Heart right ventricle (tissue), 16 donors: ENCODE data around the gene BRCA1. TPM values are rescaled to one million over a fixed set of nuclear protein-coding genes. Genes with fewer than 3 reads are reported as not detected.

Experiments
- ATAC-seq, 8 donors: fragments of 200-7000 bp; cut with Tn5 transposase; one replicate each; pipeline ENCODE4 v1.9.1; 2020; ENCODE audit warnings: mild to moderate bottlenecking in 8 of 8, moderate library complexity in 8 of 8, moderate number of reproducible peaks in 1 of 8
- DNase-seq, 2 donors: peaks; one replicate each; pipeline ENCODE4 v3.0.0-alpha.2; 2020
- H3K27ac ChIP-seq, 10 donors: fragments of 200-600 bp; sonication (generic) in 2 of 10; one replicate each; pipeline versions ENCODE4 v1.5.0 to v1.8.0; 2020 to 2022; ENCODE audit warnings: mild to moderate bottlenecking in 3 of 10
- H3K27me3 ChIP-seq, 7 donors: fragments of 200-600 bp; one replicate each; pipeline ENCODE4 v1.8.0; 2021 to 2022; ENCODE audit warnings: mild to moderate bottlenecking in 2 of 7
- H3K36me3 ChIP-seq, 9 donors: fragments of 200-600 bp; sonication (generic) in 1 of 9; one replicate each; pipeline versions ENCODE4 v1.5.0 to v1.8.0; 2020 to 2022; ENCODE audit warnings: mild to moderate bottlenecking in 2 of 9
- H3K4me1 ChIP-seq, 9 donors: fragments of 200-600 bp; sonication (generic) in 1 of 9; one replicate each; pipeline versions ENCODE4 v1.5.0 to v1.8.0; 2020 to 2022; ENCODE audit warnings: mild to moderate bottlenecking in 4 of 9
- H3K4me3 ChIP-seq, 10 donors: fragments of 200-600 bp; sonication (generic) in 2 of 10; one replicate each; pipeline versions ENCODE4 v1.5.0 to v1.8.0; 2020 to 2022; ENCODE audit warnings: mild to moderate bottlenecking in 7 of 10, moderate library complexity in 2 of 10
- H3K9me3 ChIP-seq, 11 donors: fragments of 200-600 bp in 10 of 11; sonication (generic) in 2 of 11; one replicate each; pipeline versions ENCODE4 v1.5.0 to v1.8.0; 2013 to 2022; ENCODE audit warnings: mild to moderate bottlenecking in 2 of 11, control low read depth in 1 of 11, moderate library complexity in 1 of 11
- WGBS, 2 donors: extraction: QIAGEN DNeasy Blood & Tissue Kit; methylation state at CpG; one replicate each; pipeline ENCODE4 v1.1.7; 2013; ENCODE audit warnings: inconsistent platforms in 1 of 2; 5-methylcytosine and 5-hydroxymethylcytosine counted together
- intact Hi-C, 10 donors: fragments of 100-400 bp; cut with DNase I; formaldehyde crosslinking; loops; one replicate each; pipeline versions ENCODE4 v1.11.1 to v1.14.2; 2022
- long read RNA-seq, 3 donors: library from polyadenylated mRNA; unstranded; transcript quantifications; one replicate each; pipeline ENCODE4 v2.0.0, GENCODE V29; 2020 to 2021
- polyA plus RNA-seq, 2 donors: library from polyadenylated mRNA; stranded (reverse); fragments of 200-250 nt; gene quantifications; one replicate each; pipeline ENCODE4 v1.2.3, GENCODE V29; 2013
- total RNA-seq, 10 donors: library from RNA; stranded (reverse); fragmentation: NEBNext Ultra II Directional in 3 of 10; extraction: Animal tissue kit (Norgen Biotek cat#: 25700) in 3 of 10; gene quantifications; one replicate each; pipeline versions ENCODE4 v1.2.1 to v1.2.4, GENCODE V29; 2021 to 2023
- TF ChIP-seq, protein P1 (sequence below), 9 donors: fragments of 200-600 bp; sonication (generic) in 2 of 9; IDR thresholded peaks; one replicate each; pipeline versions ENCODE4 v1.5.0 to v1.8.0; 2021 to 2022; ENCODE audit warnings: antibody characterized with exemption in 9 of 9, mild to moderate bottlenecking in 5 of 9, moderate library complexity in 1 of 9
- donor health status: Arrhythmogenic right ventricular cardiomyopathy.
- donor health status: ischemic (EF 13 %, LVEDD 7.1; RV severe dilation, severe dysfunction).
- donor health status: healthy with polysubstance abuse.
- donor health status: DM: no; HTN: yes; CAD: no.
- donor health status: DM: no; HTN: no; CAD: no.
- donor health status: ischemic (EF 25% LVEDD 6.9; RV normal size, moderate dysfunction).
- donor health status: ischemic (EF 25% LVEDD 5.7; RV mildly dilated, moderate dysfunction).
- donor health status: healthy.
- donor health status: DM: yes; HTN: yes; CAD: no.
- donor health status: Ischemic cardiomyopathy.
- donor health status: ischemic (EF 35%, LVEDD 5.7; RV mildly dilated, moderate dysfunction).
- donor health status: nonischemic (EF 11% LVEDD 7.7; RV severe dilation, severe dysfunction).
- donor health status: DM: yes; HTN: yes; CAD: no.
- donor health status: PGD.
- donor health status: ischemic (EF 29% LVEDD 5.4; RV normal size, mild dysfunction).
- donor health status: nonischemic (EF 23%, LVEDD 6.1; RV moderate dilation, normal function).

Gene BRCA1
- total RNA-seq (10 to 100 TPM in 3 of 10 donors, 1 to 10 TPM in 7; 4.1 to 12.0 (median 8.2) TPM), polyA plus RNA-seq (1 to 10 TPM; 2.2 to 3.1 TPM)
- long read RNA-seq, donor 1, partial matches to known transcripts = 0 of 8 reads
- long read RNA-seq, donor 1, other reads (novel, unspliced or antisense) = 8 of 8 reads
- long read RNA-seq, donor 2, full-length matches to known transcripts = 2 of 10 reads
- long read RNA-seq, donor 2, partial matches to known transcripts = 3 of 10 reads
- long read RNA-seq, donor 2, other reads (novel, unspliced or antisense) = 5 of 10 reads
- long read RNA-seq, donor 3, partial matches to known transcripts = 1 of 6 reads
- long read RNA-seq, donor 3, other reads (novel, unspliced or antisense) = 3 of 6 reads

DNA sequence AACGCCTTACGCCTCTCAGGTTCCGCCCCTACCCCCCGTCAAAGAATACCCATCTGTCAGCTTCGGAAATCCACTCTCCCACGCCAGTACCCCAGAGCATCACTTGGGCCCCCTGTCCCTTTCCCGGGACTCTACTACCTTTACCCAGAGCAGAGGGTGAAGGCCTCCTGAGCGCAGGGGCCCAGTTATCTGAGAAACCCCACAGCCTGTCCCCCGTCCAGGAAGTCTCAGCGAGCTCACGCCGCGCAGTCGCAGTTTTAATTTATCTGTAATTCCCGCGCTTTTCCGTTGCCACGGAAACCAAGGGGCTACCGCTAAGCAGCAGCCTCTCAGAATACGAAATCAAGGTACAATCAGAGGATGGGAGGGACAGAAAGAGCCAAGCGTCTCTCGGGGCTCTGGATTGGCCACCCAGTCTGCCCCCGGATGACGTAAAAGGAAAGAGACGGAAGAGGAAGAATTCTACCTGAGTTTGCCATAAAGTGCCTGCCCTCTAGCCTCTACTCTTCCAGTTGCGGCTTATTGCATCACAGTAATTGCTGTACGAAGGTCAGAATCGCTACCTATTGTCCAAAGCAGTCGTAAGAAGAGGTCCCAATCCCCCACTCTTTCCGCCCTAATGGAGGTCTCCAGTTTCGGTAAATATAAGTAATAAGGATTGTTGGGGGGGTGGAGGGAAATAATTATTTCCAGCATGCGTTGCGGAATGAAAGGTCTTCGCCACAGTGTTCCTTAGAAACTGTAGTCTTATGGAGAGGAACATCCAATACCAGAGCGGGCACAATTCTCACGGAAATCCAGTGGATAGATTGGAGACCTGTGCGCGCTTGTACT lies at the start of gene BRCA1:
TSS of gene BRCA1 (minus strand) at position 232 of the 834 bp plus-strand sequence. CDS start 1,268 bp downstream, outside the sequence.
- peaks cover 0 to 8% (median 0%) of the 10 kb centered on the region in 9 donors for H3K36me3 ChIP-seq
- peak; percentile 78 to 94 for DNase-seq
- peak within 1 kb of the TSS; percentile 36 to 79 (median 65) for H3K4me3 ChIP-seq
- intact Hi-C loops = loop anchor here in 7 of 10 donors (2.0 to 10.0 kb wide), 3 partner anchors 45 to 101 kb away; partner anchors contain the start of genes NBR1 (in 5 of the 7), RND2 (in 5 of the 7) and VAT1 (in 5 of the 7)
- no peaks in the 10 kb centered on the region for H3K27me3 ChIP-seq
- H3K4me1 ChIP-seq = peaks cover 3 to 42% (median 28%) of the 10 kb centered on the region in 9 donors
- ATAC-seq = peak; percentile 95 to 100 (median 100)
- TF ChIP-seq, protein P1, sequence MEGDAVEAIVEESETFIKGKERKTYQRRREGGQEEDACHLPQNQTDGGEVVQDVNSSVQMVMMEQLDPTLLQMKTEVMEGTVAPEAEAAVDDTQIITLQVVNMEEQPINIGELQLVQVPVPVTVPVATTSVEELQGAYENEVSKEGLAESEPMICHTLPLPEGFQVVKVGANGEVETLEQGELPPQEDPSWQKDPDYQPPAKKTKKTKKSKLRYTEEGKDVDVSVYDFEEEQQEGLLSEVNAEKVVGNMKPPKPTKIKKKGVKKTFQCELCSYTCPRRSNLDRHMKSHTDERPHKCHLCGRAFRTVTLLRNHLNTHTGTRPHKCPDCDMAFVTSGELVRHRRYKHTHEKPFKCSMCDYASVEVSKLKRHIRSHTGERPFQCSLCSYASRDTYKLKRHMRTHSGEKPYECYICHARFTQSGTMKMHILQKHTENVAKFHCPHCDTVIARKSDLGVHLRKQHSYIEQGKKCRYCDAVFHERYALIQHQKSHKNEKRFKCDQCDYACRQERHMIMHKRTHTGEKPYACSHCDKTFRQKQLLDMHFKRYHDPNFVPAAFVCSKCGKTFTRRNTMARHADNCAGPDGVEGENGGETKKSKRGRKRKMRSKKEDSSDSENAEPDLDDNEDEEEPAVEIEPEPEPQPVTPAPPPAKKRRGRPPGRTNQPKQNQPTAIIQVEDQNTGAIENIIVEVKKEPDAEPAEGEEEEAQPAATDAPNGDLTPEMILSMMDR (IDR thresholded peaks at IDR 0.05) = no peak
- WGBS, 2 donors = 3% methylated on average over 38 of the region's 38 CpGs
- H3K9me3 ChIP-seq = no peaks in the 10 kb centered on the region
- H3K27ac ChIP-seq = peak within 1 kb of the TSS in 9 of 10 donors; percentile 63 to 89 (median 79)

GRCh38 chr17:43171586-43172487 lies 46.7 kb upstream of the BRCA1 start:
- peak in 1 of 2 donors; percentile 67 for DNase-seq
- Histone ChIP-seq H3K27ac (peak overlapping the region; percentile 91 to 97 (median 96)), H3K4me3 (peak overlapping the region; percentile 49 to 83 (median 73)), H3K27me3 (no peaks in the 10 kb centered on the region), H3K4me1 (peaks cover 5 to 65% (median 63%) of the 10 kb centered on the region in 9 donors), H3K36me3 (peaks cover 0 to 20% (median 11%) of the 10 kb centered on the region in 9 donors), H3K9me3 (no peaks in the 10 kb centered on the region)
- TF ChIP-seq, protein P1 (IDR thresholded peaks at IDR 0.05) = peak in 6 of 9 donors; percentile 15 to 57 (median 44)
- intact Hi-C loops = loop anchor here in 8 of 10 donors (2.0 to 10.0 kb wide), 6 partner anchors 45 to 173 kb away; partner anchors contain the start of genes VAT1 (in 7 of the 8), BRCA1 (in 5 of the 8), RND2 (in 1 of the 8) and RPL27 (in 1 of the 8)
- 6 to 9% methylated on average over 12 of the region's 12 CpGs for WGBS, 2 donors
- peak in 1 of 8 donors; percentile 6 for ATAC-seq

- H3K27ac ChIP-seq = peak within 1 kb of the TSS; percentile 91 to 97 (median 96)
- peak within 1 kb of the TSS; percentile 49 to 83 (median 73) for H3K4me3 ChIP-seq
- peak; percentile 90 to 96 for DNase-seq
- TF ChIP-seq, protein P1 (IDR thresholded peaks at IDR 0.05) = peak in 7 of 9 donors; percentile 8 to 48 (median 30)
- peak; percentile 92 to 95 (median 93) for ATAC-seq
- H3K36me3 ChIP-seq = peaks cover 0 to 13% (median 3%) of the 10 kb centered on the region in 9 donors
- H3K4me1 ChIP-seq = peaks cover 2 to 56% (median 54%) of the 10 kb centered on the region in 9 donors
- intact Hi-C loops = loop anchor here in 8 of 10 donors (2.0 to 10.0 kb wide), 6 partner anchors 44 to 172 kb away; partner anchors contain the start of genes VAT1 (in 7 of the 8), BRCA1 (in 5 of the 8), RND2 (in 1 of the 8) and RPL27 (in 1 of the 8)
- no peaks in the 10 kb centered on the region for H3K9me3 ChIP-seq
- WGBS, 2 donors = 1 to 2% methylated on average over 41 of the region's 41 CpGs
- H3K27me3 ChIP-seq = no peaks in the 10 kb centered on the region
Observed at GRCh38 chr17:43170766-43171585, 45.8 kb upstream of the BRCA1 start, which contains the start of gene NBR1. NBR1 (plus strand) TSS chr17:43171214; CDS start chr17:43175800, 4,586 bp downstream.
